GM12873 (cell line): ENCODE results near the gene SYT13.

Experiments used
- CTCF ChIP-seq: IDR thresholded peaks from 2 replicates; pipeline ENCODE4 v1.5.1; 2012; ENCODE audit warnings: low read depth, mild to moderate bottlenecking, moderate library complexity, low read length, control low read depth; ENCODE audit not compliant: insufficient read depth; ENCODE audit errors: missing control alignments

Gene SYT13

DNA sequence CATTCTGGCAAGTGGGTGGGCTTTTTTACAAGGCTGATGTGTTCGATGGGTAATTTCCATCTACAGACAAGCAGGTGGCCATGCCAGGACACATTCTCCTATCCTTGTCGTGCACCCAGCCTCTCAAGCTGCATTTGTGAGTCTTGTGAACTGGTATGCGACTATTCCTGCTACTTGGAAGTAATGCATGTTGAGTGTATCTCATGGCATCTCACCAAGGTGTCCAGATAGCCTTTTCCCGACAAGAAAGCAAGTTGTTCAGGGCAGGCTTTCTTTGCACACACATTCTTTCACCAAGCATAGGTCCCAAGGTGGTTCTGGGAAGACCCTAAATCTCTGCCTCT is 18.8 kb upstream of the SYT13 start:
- no peak for TF ChIP-seq CTCF

- no peak for TF ChIP-seq CTCF
Observed at GRCh38 chr11:45304111-45304991, 18.2 kb upstream of the SYT13 start.

DNA sequence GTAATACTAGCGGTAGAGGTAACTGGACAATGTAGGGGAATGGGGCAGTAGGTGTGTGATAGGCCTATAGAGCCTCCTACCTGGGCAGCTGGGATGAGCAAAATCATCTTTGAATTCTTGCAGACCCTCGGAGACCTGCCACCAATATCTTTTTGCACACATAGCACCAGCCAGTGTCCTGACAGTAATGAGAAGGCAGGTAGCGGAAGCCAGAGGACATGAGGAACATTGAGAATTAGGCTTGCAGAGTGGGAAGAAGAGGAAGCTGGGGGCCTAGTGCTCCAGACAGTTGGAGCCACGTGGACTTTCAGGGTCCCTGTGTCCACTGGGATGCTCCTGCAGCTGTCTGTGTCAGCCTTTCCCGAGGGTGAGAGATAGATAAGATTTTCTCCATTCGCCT is 17.2 kb upstream of the SYT13 start:
- TF ChIP-seq CTCF, result no peak

- no peak for TF ChIP-seq CTCF
Observed at GRCh38 chr11:45301537-45302246, 15.6 kb upstream of the SYT13 start.

- TF ChIP-seq CTCF, result no peak
Observed at GRCh38 chr11:45300715-45301114, 14.6 kb upstream of the SYT13 start.

DNA sequence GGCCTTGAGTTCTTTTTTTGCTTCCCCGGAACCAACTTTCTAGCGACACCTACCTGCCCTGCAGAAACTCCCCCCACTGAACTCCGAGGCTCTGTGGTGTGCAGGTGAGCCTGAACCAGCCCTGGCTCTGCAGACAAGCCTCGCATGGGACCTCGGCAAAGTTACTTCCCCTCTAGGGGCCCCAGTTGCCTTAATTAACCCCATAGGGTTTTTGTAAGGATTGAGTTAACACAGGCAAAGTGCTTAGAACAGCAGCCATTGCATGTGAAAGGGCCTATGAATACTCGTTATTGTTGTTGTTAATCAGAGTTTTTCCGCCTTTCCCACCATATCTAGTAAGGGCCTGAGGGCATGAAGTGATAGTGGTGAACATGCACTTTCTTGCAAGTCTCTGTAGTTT is 12.6 kb upstream of the SYT13 start:
- TF ChIP-seq CTCF, result no peak

DNA sequence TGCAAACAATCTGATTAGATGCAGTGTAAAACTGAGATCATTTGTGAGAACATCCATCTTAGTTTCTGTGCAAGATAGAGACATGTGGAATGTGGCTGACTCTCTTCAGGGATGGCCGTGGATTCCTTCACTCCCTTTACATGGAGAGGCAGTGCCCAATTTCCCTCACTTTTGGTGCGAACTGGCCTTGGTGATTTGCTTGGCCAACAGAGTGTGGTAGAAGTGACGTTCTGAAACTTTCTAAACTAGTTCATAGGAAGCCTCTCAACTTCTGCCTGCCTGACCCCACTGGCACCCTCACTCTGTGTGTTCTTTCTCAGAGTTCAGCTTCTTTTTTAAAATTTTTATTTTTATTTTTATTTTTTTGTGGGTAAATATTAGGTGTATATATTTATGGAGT is 9.9 kb upstream of the SYT13 start:
- TF ChIP-seq CTCF, result no peak
